Neural progenitor cell (in vitro differentiated cells): ENCODE measurements around the gene CDCA8. TPM values are rescaled to one million over a fixed set of nuclear protein-coding genes. Genes with fewer than 3 reads are reported as not detected.
A peak's percentile ranks its signal among the peaks of the same experiment; 100 is the strongest.

ENCODE experiments used
- DNase-seq: peaks from one replicate; pipeline ENCODE4 v3.0.0-alpha.2; 2016; ENCODE audit warnings: low spot score
- H2AFZ ChIP-seq: fragments of 200-600 bp; sonication (generic); replicated peaks from 2 replicates; pipeline ENCODE4 v1.6.1; 2016; ENCODE audit warnings: antibody characterized with exemption
- H3F3A ChIP-seq: fragments of 200-600 bp; sonication (generic); 2 replicates; pipeline ENCODE4 v1.6.1; 2016; ENCODE audit warnings: antibody characterized with exemption, low read depth
- H3K27ac ChIP-seq: fragments of 200-600 bp; sonication (generic); 2 replicates; pipeline ENCODE4 v1.5.1; 2016; ENCODE audit warnings: mild to moderate bottlenecking
- H3K27me3 ChIP-seq: fragments of 200-600 bp; sonication (generic); 2 replicates; pipeline ENCODE4 v1.6.1; 2016; ENCODE audit warnings: mild to moderate bottlenecking, moderate library complexity
- H3K36me3 ChIP-seq: fragments of 200-600 bp; sonication (generic); 2 replicates; pipeline ENCODE4 v1.5.1; 2016
- H3K4me1 ChIP-seq: fragments of 200-600 bp; sonication (generic); 2 replicates; pipeline ENCODE4 v1.6.1; 2016; ENCODE audit warnings: mixed run types
- H3K4me2 ChIP-seq: fragments of 200-600 bp; sonication (generic); 2 replicates; pipeline ENCODE4 v1.6.1; 2016
- H3K4me3 ChIP-seq: fragments of 200-600 bp; sonication (generic); 2 replicates; pipeline ENCODE4 v1.5.1; 2016
- H3K79me2 ChIP-seq: fragments of 200-600 bp; sonication (generic); 2 replicates; pipeline ENCODE4 v1.6.1; 2016; ENCODE audit warnings: low read depth
- H3K9ac ChIP-seq: fragments of 200-600 bp; sonication (generic); 2 replicates; pipeline ENCODE4 v1.6.1; 2016
- H3K9me3 ChIP-seq: fragments of 200-600 bp; sonication (generic); 2 replicates; pipeline ENCODE4 v1.5.1; 2016; ENCODE audit warnings: low read depth
- H4K20me1 ChIP-seq: fragments of 200-600 bp; sonication (generic); 2 replicates; pipeline ENCODE4 v1.6.1; 2016; ENCODE audit warnings: low read depth
- H3K27ac Mint-ChIP-seq: 3 replicates; pipeline ENCODE4 v1.8.0; 2021; ENCODE audit warnings: mixed read lengths
- H3K27me3 Mint-ChIP-seq: 2 replicates; pipeline ENCODE4 v1.8.0; 2022; ENCODE audit warnings: low read depth, mild to moderate bottlenecking, inconsistent platforms, moderate library complexity, mixed read lengths; ENCODE audit not compliant: insufficient read depth
- H3K36me3 Mint-ChIP-seq: 3 replicates; pipeline ENCODE4 v1.8.0; 2021; ENCODE audit warnings: mixed read lengths
- H3K4me1 Mint-ChIP-seq: 3 replicates; pipeline ENCODE4 v1.8.0; 2021; ENCODE audit warnings: mixed read lengths
- H3K4me3 Mint-ChIP-seq: 3 replicates; pipeline ENCODE4 v1.8.0; 2021; ENCODE audit warnings: mild to moderate bottlenecking, moderate library complexity, mixed read lengths
- H3K9me3 Mint-ChIP-seq: 3 replicates; pipeline ENCODE4 v1.8.0; 2020; ENCODE audit warnings: mixed read lengths
- EZH2 ChIP-seq: fragments of 200-600 bp; sonication (generic); IDR thresholded peaks from 2 replicates; pipeline ENCODE4 v1.6.1; 2017; ENCODE audit warnings: antibody characterized with exemption, mild to moderate bottlenecking, moderate library complexity
- EZH2phosphoT487 ChIP-seq: fragments of 200-600 bp; sonication (generic); IDR thresholded peaks from 2 replicates; pipeline ENCODE4 v1.6.1; 2017; ENCODE audit warnings: antibody characterized with exemption
- total RNA-seq: library from RNA; depleted of rRNA; stranded (reverse); fragments of >200 nt; gene quantifications from 2 replicates; pipeline ENCODE4 v1.2.3, GENCODE V29; 2015; ENCODE audit warnings: low replicate concordance
- TF ChIP-seq, protein P1 (sequence below): fragments of 200-600 bp; sonication (generic); IDR thresholded peaks from 2 replicates; pipeline ENCODE4 v1.5.1; 2017; ENCODE audit warnings: antibody characterized with exemption, mild to moderate bottlenecking

The CDCA8 gene
- total RNA-seq, 1 donor from 2014 or later, result 49.3 TPM

- no peaks in the 10 kb centered on the region for H3K79me2 ChIP-seq
These were observed 18.4 kb upstream of the CDCA8 start for GRCh38 chr1:37673920-37674319.

DNA sequence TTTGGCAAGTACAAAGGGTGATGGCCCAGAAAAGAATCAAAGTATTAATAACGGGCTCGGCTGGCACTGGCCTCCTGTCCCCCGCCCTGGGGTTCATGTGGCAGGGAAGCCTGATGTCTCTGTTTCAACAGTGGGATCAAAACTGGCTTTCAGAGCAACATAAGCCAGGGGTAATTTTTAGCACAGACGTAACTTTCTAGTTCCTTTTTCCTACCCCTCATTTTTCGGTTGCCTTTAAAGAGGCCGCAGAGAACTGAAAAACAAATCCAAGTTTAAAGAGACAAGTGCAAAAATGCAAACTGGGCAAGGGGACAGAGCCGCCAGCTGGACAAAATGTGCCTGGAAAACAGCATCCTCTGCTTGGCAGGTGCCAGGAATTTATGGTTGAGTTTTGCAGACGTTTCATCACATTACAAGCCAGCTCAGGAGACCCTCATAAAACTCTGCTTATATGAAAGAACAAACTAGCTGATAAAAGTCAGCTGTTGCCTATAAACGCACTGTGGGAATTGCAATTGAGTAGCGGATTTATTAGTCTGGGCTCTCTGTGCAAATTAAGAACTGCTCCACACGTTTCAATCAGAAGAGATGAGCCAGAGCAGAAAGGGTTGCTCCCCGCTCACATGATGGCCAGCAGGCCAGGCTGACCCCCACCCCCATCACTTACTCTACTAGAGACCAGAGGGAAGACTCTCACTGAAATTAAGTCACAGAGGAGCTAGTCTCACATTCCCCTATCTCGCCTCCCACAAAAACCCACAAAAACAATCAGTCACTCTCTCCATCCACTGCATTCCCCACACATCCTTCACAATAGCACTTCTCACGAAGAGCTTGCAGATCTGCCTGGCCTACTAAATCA, 15.8 kb upstream of the CDCA8 start:
- Mint-ChIP-seq H3K27me3 (peaks cover 4% of the 10 kb centered on the region), H3K27ac (no peak overlapping the region), H3K9me3 (no peaks in the 10 kb centered on the region), H3K4me1 (peaks cover 30% of the 10 kb centered on the region), H3K4me3 (no peak overlapping the region), H3K36me3 (peaks cover 7% of the 10 kb centered on the region)
- Histone ChIP-seq H3K27me3 (peaks cover 12% of the 10 kb centered on the region), H3K27ac (no peak overlapping the region), H3K79me2 (no peaks in the 10 kb centered on the region), H3K4me3 (no peak overlapping the region), H3K36me3 (peaks cover 3% of the 10 kb centered on the region), H3K4me2 (no peak overlapping the region), H2AFZ (no peak overlapping the region), H3K4me1 (no peaks in the 10 kb centered on the region), H3K9me3 (no peaks in the 10 kb centered on the region), H3F3A (no peaks in the 10 kb centered on the region), H4K20me1 (no peaks in the 10 kb centered on the region), H3K9ac (peak overlapping the region; percentile 27)
- DNase-seq, result no peak
- TF ChIP-seq EZH2 (no peak), EZH2phosphoT487 (no peak)
- TF ChIP-seq, protein P1, sequence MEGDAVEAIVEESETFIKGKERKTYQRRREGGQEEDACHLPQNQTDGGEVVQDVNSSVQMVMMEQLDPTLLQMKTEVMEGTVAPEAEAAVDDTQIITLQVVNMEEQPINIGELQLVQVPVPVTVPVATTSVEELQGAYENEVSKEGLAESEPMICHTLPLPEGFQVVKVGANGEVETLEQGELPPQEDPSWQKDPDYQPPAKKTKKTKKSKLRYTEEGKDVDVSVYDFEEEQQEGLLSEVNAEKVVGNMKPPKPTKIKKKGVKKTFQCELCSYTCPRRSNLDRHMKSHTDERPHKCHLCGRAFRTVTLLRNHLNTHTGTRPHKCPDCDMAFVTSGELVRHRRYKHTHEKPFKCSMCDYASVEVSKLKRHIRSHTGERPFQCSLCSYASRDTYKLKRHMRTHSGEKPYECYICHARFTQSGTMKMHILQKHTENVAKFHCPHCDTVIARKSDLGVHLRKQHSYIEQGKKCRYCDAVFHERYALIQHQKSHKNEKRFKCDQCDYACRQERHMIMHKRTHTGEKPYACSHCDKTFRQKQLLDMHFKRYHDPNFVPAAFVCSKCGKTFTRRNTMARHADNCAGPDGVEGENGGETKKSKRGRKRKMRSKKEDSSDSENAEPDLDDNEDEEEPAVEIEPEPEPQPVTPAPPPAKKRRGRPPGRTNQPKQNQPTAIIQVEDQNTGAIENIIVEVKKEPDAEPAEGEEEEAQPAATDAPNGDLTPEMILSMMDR, result no peak

More at GRCh38 chr1:37673920-37674319, 18.4 kb upstream of the CDCA8 start:
- no peak overlapping the region for H3K4me3 ChIP-seq
- Mint-ChIP-seq H3K27me3 (peaks cover 2% of the 10 kb centered on the region), H3K27ac (no peak overlapping the region), H3K36me3 (no peaks in the 10 kb centered on the region), H3K4me1 (peaks cover 29% of the 10 kb centered on the region), H3K9me3 (no peaks in the 10 kb centered on the region), H3K4me3 (no peak overlapping the region)
- TF ChIP-seq EZH2phosphoT487 (no peak), EZH2 (no peak)
- TF ChIP-seq, protein P1, result no peak
- no peak overlapping the region for H3K9ac ChIP-seq
- H3K4me2 ChIP-seq, result no peak overlapping the region
- H3K4me1 ChIP-seq, result no peaks in the 10 kb centered on the region
- no peaks in the 10 kb centered on the region for H3K9me3 ChIP-seq
- DNase-seq, result no peak
- H3K36me3 ChIP-seq, result no peaks in the 10 kb centered on the region
- H2AFZ ChIP-seq, result no peak overlapping the region
- no peaks in the 10 kb centered on the region for H3F3A ChIP-seq
- no peaks in the 10 kb centered on the region for H4K20me1 ChIP-seq
- H3K27ac ChIP-seq, result no peak overlapping the region
- H3K27me3 ChIP-seq, result peaks cover 38% of the 10 kb centered on the region

- Mint-ChIP-seq H3K9me3 (no peaks in the 10 kb centered on the region), H3K27ac (no peak overlapping the region), H3K4me1 (peaks cover 28% of the 10 kb centered on the region), H3K4me3 (no peak overlapping the region), H3K27me3 (peaks cover 4% of the 10 kb centered on the region), H3K36me3 (peaks cover 7% of the 10 kb centered on the region)
- Histone ChIP-seq H3K4me3 (no peak overlapping the region), H3K79me2 (no peaks in the 10 kb centered on the region), H2AFZ (no peak overlapping the region), H3F3A (no peaks in the 10 kb centered on the region), H4K20me1 (no peaks in the 10 kb centered on the region), H3K36me3 (peaks cover 6% of the 10 kb centered on the region), H3K9ac (peak overlapping the region; percentile 27), H3K4me1 (no peaks in the 10 kb centered on the region), H3K9me3 (no peaks in the 10 kb centered on the region), H3K4me2 (no peak overlapping the region), H3K27ac (no peak overlapping the region), H3K27me3 (peaks cover 7% of the 10 kb centered on the region)
- no peak for TF ChIP-seq EZH2
- TF ChIP-seq EZH2phosphoT487, result no peak
- TF ChIP-seq, protein P1, result no peak
- no peak for DNase-seq
These were observed 15.2 kb upstream of the CDCA8 start for GRCh38 chr1:37677143-37677439.
